K562 (cell line): Measurements from ENCODE around the gene RNF224. TPM values are rescaled to one million over a fixed set of nuclear protein-coding genes. Genes with fewer than 3 reads are reported as not detected.

ENCODE experiments used
- ATF7 ChIP-seq: fragments of 450-650 bp; IDR thresholded peaks from 2 replicates; pipeline ENCODE4 v1.7.1; 2014; ENCODE audit warnings: mild to moderate bottlenecking, moderate library complexity
- C11orf30 ChIP-seq: fragments of 450-650 bp; IDR thresholded peaks from 2 replicates; pipeline ENCODE4 v1.6.1; 2016; ENCODE audit warnings: low read depth, mild to moderate bottlenecking
- EHMT2 ChIP-seq: fragments of 450-650 bp; IDR thresholded peaks from 2 replicates; pipeline ENCODE4 v1.6.1; 2018; ENCODE audit warnings: antibody characterized with exemption
- ELF2 ChIP-seq: fragments of 250-450 bp; sonication (Bioruptor Pico); IDR thresholded peaks from 2 replicates; pipeline ENCODE4 v1.5.0; 2021; ENCODE audit warnings: mild to moderate bottlenecking
- EP300 ChIP-seq: IDR thresholded peaks from 2 replicates; pipeline ENCODE4 v1.6.1; 2012; ENCODE audit warnings: low read length, improper control_type of control experiment
- EP400 ChIP-seq: fragments of 450-650 bp; IDR thresholded peaks from 2 replicates; pipeline ENCODE4 v1.6.1; 2017; ENCODE audit warnings: antibody characterized with exemption, mild to moderate bottlenecking, moderate library complexity
- IFI16 ChIP-seq: fragments of 250-450 bp; sonication (Bioruptor Pico); IDR thresholded peaks from 2 replicates; pipeline ENCODE4 v2.1.2; 2022; ENCODE audit warnings: mild to moderate bottlenecking, inconsistent platforms
- JUNB ChIP-seq: fragments of 450-650 bp; formaldehyde crosslinking; conservative IDR thresholded peaks from 2 replicates; pipeline ENCODE4 v1.4.0; 2020; ENCODE audit warnings: mild to moderate bottlenecking
- MAFK ChIP-seq: IDR thresholded peaks from 2 replicates; pipeline ENCODE4 v1.6.1; 2011; ENCODE audit warnings: low read length, improper control_type of control experiment
- MAZ ChIP-seq, 2 experiments: fragments of 450-650 bp in 1 of 2; sonication (generic) in 1 of 2; formaldehyde crosslinking; IDR thresholded peaks in 1 of 2; conservative IDR thresholded peaks in 1 of 2; 2 replicates each; pipeline versions ENCODE4 v1.4.0 to v1.5.0; 2020; ENCODE audit warnings: mild to moderate bottlenecking in 1 of 2, missing genetic modification reagents in 1 of 2
- MEF2D ChIP-seq: conservative IDR thresholded peaks from 2 replicates; pipeline ENCODE4 v1.6.1; 2016; ENCODE audit warnings: low read depth, missing genetic modification characterization, missing compliant biosample characterization
- NCOA1 ChIP-seq: fragments of 450-650 bp; IDR thresholded peaks from 2 replicates; pipeline ENCODE4 v1.6.1; 2016; ENCODE audit warnings: low read depth
- NFIC ChIP-seq: fragments of 450-650 bp; IDR thresholded peaks from 2 replicates; pipeline ENCODE4 v1.6.1; 2017; ENCODE audit warnings: mild to moderate bottlenecking, inconsistent platforms
- SIRT6 ChIP-seq: IDR thresholded peaks from one replicate; pipeline ENCODE4 v1.6.1; 2012; ENCODE audit warnings: low read depth, mild to moderate bottlenecking, control low read depth, inconsistent platforms, low read length, moderate library complexity
- SMAD1 ChIP-seq: fragments of 150-350 bp; IDR thresholded peaks from 2 replicates; pipeline ENCODE4 v1.6.1; 2014; ENCODE audit warnings: low read length, low read depth; ENCODE audit not compliant: partially characterized antibody
- TRIM28 ChIP-seq: fragments of 450-650 bp; IDR thresholded peaks from 2 replicates; pipeline ENCODE4 v1.6.1; 2017
- U2AF2 ChIP-seq: fragments of 200-400 bp; formaldehyde crosslinking; optimal IDR thresholded peaks from 2 replicates; pipeline ENCODE3; 2017; ENCODE audit warnings: low read depth, mild to moderate bottlenecking, low read length
- XRCC3 ChIP-seq: fragments of 450-650 bp; IDR thresholded peaks from 2 replicates; pipeline ENCODE4 v1.6.1; 2017; ENCODE audit warnings: mild to moderate bottlenecking, moderate library complexity
- ZNF140 ChIP-seq: fragments of 250-450 bp; sonication (Bioruptor Pico); IDR thresholded peaks from 2 replicates; pipeline ENCODE4 v1.8.0; 2021; ENCODE audit warnings: moderate library complexity, mild to moderate bottlenecking, inconsistent platforms
- ZNF143 ChIP-seq: sonication (generic); formaldehyde crosslinking; IDR thresholded peaks from 2 replicates; pipeline ENCODE4 v1.9.0; 2022; ENCODE audit warnings: mild to moderate bottlenecking, missing genetic modification reagents
- ZNF217 ChIP-seq: sonication (generic); formaldehyde crosslinking; IDR thresholded peaks from 2 replicates; pipeline ENCODE4 v1.8.0; 2022; ENCODE audit warnings: mild to moderate bottlenecking, missing genetic modification reagents
- ZNF707 ChIP-seq: fragments of 250-450 bp; sonication (Bioruptor Pico); conservative IDR thresholded peaks from 2 replicates; pipeline ENCODE4 v1.8.0; 2022; ENCODE audit warnings: inconsistent platforms, mild to moderate bottlenecking, moderate library complexity
- ZNF75A ChIP-seq: fragments of 450-650 bp; formaldehyde crosslinking; IDR thresholded peaks from 2 replicates; pipeline ENCODE4 v1.4.0; 2020; ENCODE audit warnings: mild to moderate bottlenecking
- polyA plus RNA-seq, 8 experiments: library from polyadenylated mRNA; depleted of rRNA in 4 of 8; stranded (reverse) in 5 of 8; unstranded in 3 of 8; fragments of >200 nt; fragmentation: Nextera tagmentation in 2 of 8; fragmentation: Illumina TruSeq in 1 of 8; extraction: Ambion mirVana in 2 of 8; extraction: Trizol in 1 of 8; gene quantifications; 2 replicates each; pipeline versions ENCODE4 v1.2.1 to v1.2.3, GENCODE V29; 2011 to 2014; ENCODE audit warnings: inconsistent platforms in 1 of 8, missing spikeins in 1 of 8
- total RNA-seq, 7 experiments: library from RNA; depleted of rRNA in 6 of 7; stranded (reverse); fragments of >200 nt in 6 of 7; fragmentation: Illumina TruSeq in 2 of 7; extraction: Trizol in 2 of 7; gene quantifications; 2 replicates each; pipeline versions ENCODE4 v1.2.1 to v1.2.3, GENCODE V29; 2011 to 2021; ENCODE audit warnings: low replicate concordance in 1 of 7
- TF ChIP-seq, protein P1 (sequence below): fragments of 450-650 bp; IDR thresholded peaks from 2 replicates; pipeline ENCODE4 v1.6.1; 2017; ENCODE audit warnings: antibody characterized with exemption
- TF ChIP-seq, protein P2 (sequence below): fragments of 450-650 bp; IDR thresholded peaks from 2 replicates; pipeline ENCODE4 v1.7.1; 2018; ENCODE audit warnings: mild to moderate bottlenecking, low read depth; ENCODE audit not compliant: partially characterized antibody
- TF ChIP-seq, protein P3 (sequence below), 3 experiments: fragments of 200-800 bp in 1 of 3; sonication (Bioruptor generic) in 1 of 3; sonication (generic) in 1 of 3; formaldehyde crosslinking in 1 of 3; IDR thresholded peaks; 2 replicates each; pipeline versions ENCODE4 v1.6.1 to v1.8.0; 2016 to 2022; ENCODE audit warnings: mild to moderate bottlenecking in 2 of 3, missing compliant biosample characterization in 2 of 3, missing genetic modification characterization in 2 of 3, missing genetic modification reagents in 1 of 3

The RNF224 gene
- total and polyA plus RNA-seq, 9 of the 15 experiments (the other 6 are each of a cell fraction or from before 2014, with no cell fraction given): not detected

DNA sequence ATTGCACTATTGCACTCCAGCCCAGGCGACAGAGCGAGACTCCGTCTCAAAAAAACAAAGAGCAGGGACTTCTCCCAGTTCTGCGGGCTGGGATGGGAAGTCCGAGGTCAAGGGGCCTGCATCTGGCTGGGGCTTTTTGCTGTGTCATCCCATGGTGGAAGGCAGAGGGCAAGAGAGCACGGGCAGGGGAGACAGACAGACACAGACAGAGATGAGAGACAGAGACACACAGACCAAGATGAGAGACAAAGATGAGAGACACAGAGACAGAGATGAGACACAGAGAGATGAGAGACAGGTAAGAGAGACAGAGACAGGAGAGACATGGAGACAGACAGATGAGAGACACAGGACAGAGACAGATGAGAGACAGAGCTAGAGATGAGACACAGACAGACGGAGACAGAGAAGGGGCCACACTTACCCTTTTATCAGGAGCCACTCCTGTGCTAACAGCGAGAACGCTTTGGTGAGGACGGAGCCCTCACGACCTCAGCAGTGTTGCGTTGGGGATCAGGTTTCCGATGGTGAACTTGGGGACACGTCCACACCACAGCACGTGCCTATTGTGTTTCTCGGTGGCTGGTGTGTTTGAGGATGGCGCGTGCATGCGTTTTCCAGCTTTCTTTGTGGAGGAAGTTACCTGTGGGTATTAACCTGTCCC, 41.4 kb downstream of the RNF224 start (continued):
- TF ChIP-seq ZNF75A (no peak), ZNF217 (no peak), SMAD1 (no peak), ZNF707 (CRISPR knock-in tag) (no peak), TRIM28 (no peak; the same call in 1 of the 2 replicates), C11orf30 (peak; percentile 97), SIRT6 (no peak), ZNF140 (CRISPR knock-in tag) (no peak), EP400 (peak; percentile 80), MAZ (CRISPR knock-in tag; conservative IDR thresholded peaks at IDR 0.05 in 1 of 2, IDR thresholded peaks at IDR 0.05 in 1 of 2) (0 out of 4 replicates have a peak, but pooled peaks have one; percentile 30 to 31), U2AF2 (no peak), JUNB (no peak), ATF7 (no peak), NCOA1 (peak; percentile 73), IFI16 (CRISPR knock-in tag) (no peak), MAFK (peak; percentile 87), ZNF143 (CRISPR knock-in tag) (0 out of 2 replicates have a peak, but pooled peaks have one; percentile 9), MEF2D (peak; percentile 68; the same call in 1 of the 2 replicates), NFIC (peak; percentile 52; the same call in 1 of the 2 replicates), EP300 (peak; percentile 43; the same call in 1 of the 2 replicates), ELF2 (CRISPR knock-in tag) (no peak), XRCC3 (no peak), EHMT2 (peak; percentile 78)
- TF ChIP-seq, protein P1, sequence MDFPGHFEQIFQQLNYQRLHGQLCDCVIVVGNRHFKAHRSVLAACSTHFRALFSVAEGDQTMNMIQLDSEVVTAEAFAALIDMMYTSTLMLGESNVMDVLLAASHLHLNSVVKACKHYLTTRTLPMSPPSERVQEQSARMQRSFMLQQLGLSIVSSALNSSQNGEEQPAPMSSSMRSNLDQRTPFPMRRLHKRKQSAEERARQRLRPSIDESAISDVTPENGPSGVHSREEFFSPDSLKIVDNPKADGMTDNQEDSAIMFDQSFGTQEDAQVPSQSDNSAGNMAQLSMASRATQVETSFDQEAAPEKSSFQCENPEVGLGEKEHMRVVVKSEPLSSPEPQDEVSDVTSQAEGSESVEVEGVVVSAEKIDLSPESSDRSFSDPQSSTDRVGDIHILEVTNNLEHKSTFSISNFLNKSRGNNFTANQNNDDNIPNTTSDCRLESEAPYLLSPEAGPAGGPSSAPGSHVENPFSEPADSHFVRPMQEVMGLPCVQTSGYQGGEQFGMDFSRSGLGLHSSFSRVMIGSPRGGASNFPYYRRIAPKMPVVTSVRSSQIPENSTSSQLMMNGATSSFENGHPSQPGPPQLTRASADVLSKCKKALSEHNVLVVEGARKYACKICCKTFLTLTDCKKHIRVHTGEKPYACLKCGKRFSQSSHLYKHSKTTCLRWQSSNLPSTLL: 0 out of 2 replicates have a peak, but pooled peaks have one; percentile 36
- TF ChIP-seq, protein P2, sequence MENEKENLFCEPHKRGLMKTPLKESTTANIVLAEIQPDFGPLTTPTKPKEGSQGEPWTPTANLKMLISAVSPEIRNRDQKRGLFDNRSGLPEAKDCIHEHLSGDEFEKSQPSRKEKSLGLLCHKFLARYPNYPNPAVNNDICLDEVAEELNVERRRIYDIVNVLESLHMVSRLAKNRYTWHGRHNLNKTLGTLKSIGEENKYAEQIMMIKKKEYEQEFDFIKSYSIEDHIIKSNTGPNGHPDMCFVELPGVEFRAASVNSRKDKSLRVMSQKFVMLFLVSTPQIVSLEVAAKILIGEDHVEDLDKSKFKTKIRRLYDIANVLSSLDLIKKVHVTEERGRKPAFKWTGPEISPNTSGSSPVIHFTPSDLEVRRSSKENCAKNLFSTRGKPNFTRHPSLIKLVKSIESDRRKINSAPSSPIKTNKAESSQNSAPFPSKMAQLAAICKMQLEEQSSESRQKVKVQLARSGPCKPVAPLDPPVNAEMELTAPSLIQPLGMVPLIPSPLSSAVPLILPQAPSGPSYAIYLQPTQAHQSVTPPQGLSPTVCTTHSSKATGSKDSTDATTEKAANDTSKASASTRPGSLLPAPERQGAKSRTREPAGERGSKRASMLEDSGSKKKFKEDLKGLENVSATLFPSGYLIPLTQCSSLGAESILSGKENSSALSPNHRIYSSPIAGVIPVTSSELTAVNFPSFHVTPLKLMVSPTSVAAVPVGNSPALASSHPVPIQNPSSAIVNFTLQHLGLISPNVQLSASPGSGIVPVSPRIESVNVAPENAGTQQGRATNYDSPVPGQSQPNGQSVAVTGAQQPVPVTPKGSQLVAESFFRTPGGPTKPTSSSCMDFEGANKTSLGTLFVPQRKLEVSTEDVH: peak; percentile 74
- TF ChIP-seq, protein P3, sequence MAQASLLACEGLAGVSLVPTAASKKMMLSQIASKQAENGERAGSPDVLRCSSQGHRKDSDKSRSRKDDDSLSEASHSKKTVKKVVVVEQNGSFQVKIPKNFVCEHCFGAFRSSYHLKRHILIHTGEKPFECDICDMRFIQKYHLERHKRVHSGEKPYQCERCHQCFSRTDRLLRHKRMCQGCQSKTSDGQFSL (CRISPR knock-in tag; IDR thresholded peaks at IDR 0.05): no peak
- TF ChIP-seq, protein P3 (tag; IDR thresholded peaks at IDR 0.05): no peak
